GM18868 (cell line): ENCODE measurements around the gene ECHDC3.
A peak's percentile ranks its signal among the peaks of the same experiment; 100 is the strongest.
"Not testable (repeated sequence)": the region's sequence is repeated elsewhere in the genome, so short reads cannot be mapped to it uniquely, and the experiment has no call there.

Experiments
- ATAC-seq: cut with Tn5 transposase; IDR thresholded peaks from one replicate; pipeline ENCODE4 v1.9.1; 2021; ENCODE audit warnings: mild to moderate bottlenecking, moderate library complexity; ENCODE audit not compliant: unreplicated experiment

Gene ECHDC3

GRCh38 chr10:11715815-11716494, 26.2 kb upstream of the ECHDC3 start:
- no peak for ATAC-seq

- no peak for ATAC-seq
Measured at GRCh38 chr10:11716686-11717085, 25.5 kb upstream of the ECHDC3 start.

GRCh38 chr10:11719496-11720259, 22.5 kb upstream of the ECHDC3 start:
- ATAC-seq: no peak

- no peak for ATAC-seq
Measured at GRCh38 chr10:11720260-11720741, 21.9 kb upstream of the ECHDC3 start.

- no peak for ATAC-seq
Measured at GRCh38 chr10:11721806-11722205, 20.4 kb upstream of the ECHDC3 start.

GRCh38 chr10:11723359-11723758, 18.8 kb upstream of the ECHDC3 start:
- no peak for ATAC-seq

GRCh38 chr10:11724938-11725776, 17.0 kb upstream of the ECHDC3 start:
- ATAC-seq: peak; percentile 90

GRCh38 chr10:11725912-11726311, 16.3 kb upstream of the ECHDC3 start:
- no peak for ATAC-seq

- ATAC-seq: no peak
Measured at GRCh38 chr10:11727563-11727962, 14.6 kb upstream of the ECHDC3 start.

GRCh38 chr10:11728353-11728752, 13.8 kb upstream of the ECHDC3 start:
- no peak for ATAC-seq

- ATAC-seq: no peak
Measured at GRCh38 chr10:11729790-11730315, 12.3 kb upstream of the ECHDC3 start.

- no peak for ATAC-seq
Measured at GRCh38 chr10:11730779-11731178, 11.4 kb upstream of the ECHDC3 start.

- not testable (repeated sequence) for ATAC-seq
Measured at GRCh38 chr10:11736767-11737166, 5.4 kb upstream of the ECHDC3 start.

GRCh38 chr10:11737258-11738032, 4.7 kb upstream of the ECHDC3 start:
- ATAC-seq: not testable (repeated sequence)

GRCh38 chr10:11740907-11741306, 1.3 kb upstream of the ECHDC3 start:
- ATAC-seq: no peak

GRCh38 chr10:11741608-11742007, 574 bp upstream of the ECHDC3 start:
- ATAC-seq: no peak

- ATAC-seq: no peak
Measured at GRCh38 chr10:11742779-11743298, 657 bp downstream of the ECHDC3 start.

- ATAC-seq: no peak
Measured at GRCh38 chr10:11743461-11744338, 1.5 kb downstream of the ECHDC3 start.

GRCh38 chr10:11745045-11745444, 2.9 kb downstream of the ECHDC3 start:
- no peak for ATAC-seq
